RWPE2 (cell line): ENCODE data around the gene CEP20.
A peak's percentile ranks its signal among the peaks of the same experiment; 100 is the strongest.
"Not testable (repeated sequence)": the region's sequence is repeated elsewhere in the genome, so short reads cannot be mapped to it uniquely, and the experiment has no call there.

ENCODE experiments used
- ATAC-seq: fragments of 200-7000 bp; cut with Tn5 transposase; 3 replicates; pipeline ENCODE4 v1.9.1; 2021; ENCODE audit warnings: low read depth
- DNase-seq: peaks from one replicate; pipeline ENCODE4 v3.0.0-alpha.2; 2020; ENCODE audit warnings: low spot score
- H3K27ac ChIP-seq: fragments of 450-650 bp; 2 replicates; pipeline ENCODE4 v1.5.1; 2017; ENCODE audit warnings: mild to moderate bottlenecking; ENCODE audit not compliant: poor library complexity, severe bottlenecking
- H3K27me3 ChIP-seq: fragments of 250-450 bp; sonication (Bioruptor Pico); 2 replicates; pipeline ENCODE4 v1.5.1; 2021; ENCODE audit warnings: mild to moderate bottlenecking, moderate library complexity; ENCODE audit not compliant: insufficient read depth, poor library complexity, severe bottlenecking
- H3K36me3 ChIP-seq: fragments of 250-450 bp; sonication (Bioruptor Pico); 2 replicates; pipeline ENCODE4 v1.5.1; 2020; ENCODE audit warnings: low read depth, mild to moderate bottlenecking, moderate library complexity
- H3K4me1 ChIP-seq: fragments of 250-450 bp; sonication (Bioruptor Pico); 2 replicates; pipeline ENCODE4 v1.5.1; 2021; ENCODE audit warnings: mild to moderate bottlenecking, moderate library complexity; ENCODE audit not compliant: insufficient read depth, poor library complexity, severe bottlenecking
- H3K4me3 ChIP-seq: fragments of 250-450 bp; sonication (Bioruptor Pico); 2 replicates; pipeline ENCODE4 v1.5.1; 2021; ENCODE audit warnings: mild to moderate bottlenecking, moderate library complexity; ENCODE audit not compliant: severe bottlenecking
- H3K9me3 ChIP-seq: fragments of 250-450 bp; sonication (Bioruptor Pico); 2 replicates; pipeline ENCODE4 v1.5.1; 2021; ENCODE audit warnings: mild to moderate bottlenecking, moderate library complexity; ENCODE audit not compliant: severe bottlenecking
- TF ChIP-seq, protein P1 (sequence below): fragments of 450-650 bp; IDR thresholded peaks from one replicate; pipeline ENCODE4 v1.5.1; 2017; ENCODE audit warnings: mild to moderate bottlenecking, moderate library complexity; ENCODE audit not compliant: poor library complexity, severe bottlenecking

The CEP20 gene

DNA sequence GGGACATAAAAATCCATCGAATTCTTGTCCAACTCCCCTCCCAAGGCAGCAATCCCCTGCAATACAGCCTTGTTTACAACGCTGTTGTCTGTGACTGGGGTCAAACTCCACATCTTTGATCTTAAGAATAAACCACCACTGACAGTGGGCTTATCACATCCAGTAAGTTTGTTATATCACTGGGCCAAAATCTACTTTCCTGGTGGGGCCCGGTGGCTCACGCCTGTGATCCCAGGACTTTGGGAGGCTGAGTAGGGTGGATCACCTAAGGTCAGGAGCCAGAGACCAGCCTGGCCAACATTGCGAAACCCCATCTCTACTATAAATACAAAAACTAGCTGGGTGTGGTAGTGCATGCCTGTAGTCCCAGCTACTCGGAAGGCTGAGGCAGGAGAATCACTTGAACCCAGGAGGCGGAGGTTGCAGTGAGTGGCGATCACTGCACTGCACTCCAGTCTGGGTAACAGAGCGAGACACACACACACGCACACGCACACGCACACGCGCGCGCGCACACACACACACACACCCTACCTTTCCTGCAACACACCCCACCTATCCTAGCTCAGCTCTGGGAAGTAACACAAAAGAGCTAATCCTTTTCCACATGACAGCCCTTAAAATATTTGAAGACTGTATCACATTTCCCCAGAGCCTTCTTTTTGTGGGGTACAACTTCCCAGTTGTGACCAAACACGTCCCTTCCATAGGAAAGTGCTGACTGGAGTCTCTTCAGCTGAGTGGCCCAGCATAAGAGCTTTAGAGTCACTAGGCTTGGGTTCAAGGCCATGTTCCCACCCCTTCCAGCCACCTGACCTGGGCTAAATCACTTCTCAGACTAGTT lies 40.1 kb upstream of the CEP20 start:
- Histone ChIP-seq H3K27me3 (no peaks in the 10 kb centered on the region), H3K9me3 (no peaks in the 10 kb centered on the region), H3K4me1 (no peaks in the 10 kb centered on the region), H3K4me3 (no peak overlapping the region), H3K27ac (no peak overlapping the region), H3K36me3 (no peaks in the 10 kb centered on the region)
- TF ChIP-seq, protein P1, sequence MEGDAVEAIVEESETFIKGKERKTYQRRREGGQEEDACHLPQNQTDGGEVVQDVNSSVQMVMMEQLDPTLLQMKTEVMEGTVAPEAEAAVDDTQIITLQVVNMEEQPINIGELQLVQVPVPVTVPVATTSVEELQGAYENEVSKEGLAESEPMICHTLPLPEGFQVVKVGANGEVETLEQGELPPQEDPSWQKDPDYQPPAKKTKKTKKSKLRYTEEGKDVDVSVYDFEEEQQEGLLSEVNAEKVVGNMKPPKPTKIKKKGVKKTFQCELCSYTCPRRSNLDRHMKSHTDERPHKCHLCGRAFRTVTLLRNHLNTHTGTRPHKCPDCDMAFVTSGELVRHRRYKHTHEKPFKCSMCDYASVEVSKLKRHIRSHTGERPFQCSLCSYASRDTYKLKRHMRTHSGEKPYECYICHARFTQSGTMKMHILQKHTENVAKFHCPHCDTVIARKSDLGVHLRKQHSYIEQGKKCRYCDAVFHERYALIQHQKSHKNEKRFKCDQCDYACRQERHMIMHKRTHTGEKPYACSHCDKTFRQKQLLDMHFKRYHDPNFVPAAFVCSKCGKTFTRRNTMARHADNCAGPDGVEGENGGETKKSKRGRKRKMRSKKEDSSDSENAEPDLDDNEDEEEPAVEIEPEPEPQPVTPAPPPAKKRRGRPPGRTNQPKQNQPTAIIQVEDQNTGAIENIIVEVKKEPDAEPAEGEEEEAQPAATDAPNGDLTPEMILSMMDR, result no peak
- no peak for DNase-seq
- no peak for ATAC-seq

DNA sequence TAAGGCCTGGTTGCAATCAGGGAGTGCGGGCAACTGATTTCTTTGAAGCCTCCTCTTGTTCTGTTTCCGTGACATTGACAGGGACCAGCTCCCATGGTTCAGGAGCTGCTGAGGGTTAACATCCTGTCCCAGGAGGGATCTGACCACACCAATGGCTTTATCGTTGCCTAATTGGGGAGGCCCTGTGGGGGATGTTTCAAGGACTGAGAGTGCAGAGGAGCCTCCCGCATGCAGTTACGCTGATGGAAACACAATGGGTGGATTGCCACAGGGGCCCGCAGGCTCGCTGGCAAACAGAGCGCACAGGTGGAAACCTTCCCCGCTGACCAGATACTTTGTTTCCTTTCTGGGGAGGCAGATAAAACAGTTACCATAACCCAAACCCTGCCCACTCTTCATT lies 37.2 kb upstream of the CEP20 start:
- ATAC-seq (no peak), DNase-seq (no peak)
- TF ChIP-seq, protein P1, result no peak
- Histone ChIP-seq H3K4me3 (no peak overlapping the region), H3K27ac (no peak overlapping the region), H3K27me3 (no peaks in the 10 kb centered on the region), H3K4me1 (peaks cover under 1% of the 10 kb centered on the region), H3K36me3 (no peaks in the 10 kb centered on the region), H3K9me3 (no peaks in the 10 kb centered on the region)

DNA sequence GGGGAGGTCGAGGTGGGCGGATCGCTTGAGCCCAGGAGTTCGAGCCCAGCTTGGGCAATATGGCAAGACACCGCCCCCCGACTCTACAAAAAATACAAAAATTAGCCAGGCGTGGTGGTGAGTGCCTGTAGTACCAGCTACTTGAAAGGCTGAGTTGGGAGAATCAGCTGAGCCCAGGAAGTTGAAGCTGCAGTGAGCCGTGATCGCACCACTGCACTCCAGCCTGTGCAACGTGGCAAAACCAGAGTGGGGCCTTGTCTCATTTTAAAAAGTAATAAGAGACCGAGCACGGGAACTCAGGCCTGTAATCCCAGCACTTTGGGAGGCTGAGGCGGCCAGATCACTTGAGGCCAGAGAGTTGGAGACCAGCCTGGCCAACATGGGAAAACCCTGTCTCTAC lies 36.6 kb upstream of the CEP20 start:
- no peak for DNase-seq
- H3K4me3 ChIP-seq, result no peak overlapping the region
- no peaks in the 10 kb centered on the region for H3K9me3 ChIP-seq
- no peak overlapping the region for H3K27ac ChIP-seq
- TF ChIP-seq, protein P1, result no peak
- H3K4me1 ChIP-seq, result peaks cover 7% of the 10 kb centered on the region
- no peaks in the 10 kb centered on the region for H3K27me3 ChIP-seq
- no peak for ATAC-seq
- H3K36me3 ChIP-seq, result no peaks in the 10 kb centered on the region

DNA sequence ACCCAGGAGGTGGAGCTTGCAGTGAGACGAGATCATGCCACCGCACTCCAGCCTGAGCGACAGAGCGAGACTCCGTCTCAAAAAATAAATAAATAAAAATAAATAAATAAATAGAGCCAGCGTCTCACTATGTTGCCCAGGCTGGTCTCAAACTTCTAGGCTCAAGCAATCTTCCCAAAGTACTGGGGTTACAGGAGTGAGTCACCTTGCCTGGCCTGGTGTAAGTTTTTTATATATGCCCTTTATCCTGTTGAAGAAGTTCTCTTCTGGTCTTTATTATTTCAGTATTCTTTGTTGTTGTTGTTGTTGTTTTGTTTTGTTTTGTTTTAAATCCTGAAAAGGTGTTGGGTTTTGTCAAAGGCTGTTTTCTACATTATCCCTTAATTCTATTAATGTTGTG lies 30.9 kb upstream of the CEP20 start:
- Histone ChIP-seq H3K27ac (peak overlapping the region; percentile 75), H3K4me1 (peaks cover 15% of the 10 kb centered on the region), H3K36me3 (no peaks in the 10 kb centered on the region), H3K27me3 (no peaks in the 10 kb centered on the region), H3K9me3 (no peaks in the 10 kb centered on the region), H3K4me3 (no peak overlapping the region)
- DNase-seq (no peak), ATAC-seq (no peak)
- TF ChIP-seq, protein P1, result no peak

DNA sequence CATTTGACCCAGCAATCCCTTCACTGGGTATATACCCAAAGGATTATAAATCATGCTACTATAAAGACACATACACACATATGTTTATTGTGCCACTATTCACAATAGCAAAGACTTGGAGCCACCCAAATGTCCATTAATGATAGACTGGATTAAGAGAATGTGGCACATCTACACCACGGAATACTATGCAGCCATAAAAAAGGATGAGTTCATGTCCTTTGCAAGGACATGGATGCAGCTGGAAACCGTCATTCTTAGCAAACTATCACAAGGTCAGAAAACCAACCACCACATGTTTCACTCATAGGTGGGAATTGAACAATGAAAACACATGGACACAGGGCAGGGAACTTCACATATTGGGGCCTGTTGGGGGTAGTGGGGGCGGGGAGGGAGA lies 29.9 kb upstream of the CEP20 start:
- not testable (repeated sequence) for H3K4me3 ChIP-seq, DNase-seq, ATAC-seq, H3K9me3 ChIP-seq, H3K27me3 ChIP-seq, H3K36me3 ChIP-seq, H3K27ac ChIP-seq
- peaks cover 15% of the 10 kb centered on the region for H3K4me1 ChIP-seq
